Tibial artery (tissue), 4 donors: Measurements from ENCODE around the gene ADAMTS9.

Experiments used
- DNase-seq, 2 donors: peaks; one replicate each; pipeline ENCODE4 v3.0.0-alpha.2; 2019
- H3K27ac ChIP-seq, 2 donors: fragments of 200-600 bp; sonication (generic) in 1 of 2; 1 replicate in 1 of 2; 2 replicates in 1 of 2; pipeline ENCODE4 v1.5.1; 2018 to 2019; ENCODE audit warnings: mild to moderate bottlenecking in 1 of 2
- H3K27me3 ChIP-seq, 2 donors: fragments of 200-600 bp; sonication (generic) in 1 of 2; one replicate each; pipeline versions ENCODE4 v1.5.1 to v1.6.0; 2016 to 2019
- H3K36me3 ChIP-seq, 3 donors: fragments of 200-600 bp; sonication (generic) in 2 of 3; one replicate each; pipeline ENCODE4 v1.5.1; 2016 to 2019; ENCODE audit warnings: mild to moderate bottlenecking in 2 of 3
- H3K4me1 ChIP-seq, 4 donors: fragments of 200-600 bp; sonication (generic) in 2 of 4; 1 replicate in 3 of 4; 2 replicates in 1 of 4; pipeline ENCODE4 v1.5.1; 2016 to 2019
- H3K4me3 ChIP-seq, 2 donors: fragments of 200-600 bp; sonication (generic) in 1 of 2; 1 replicate in 1 of 2; 2 replicates in 1 of 2; pipeline ENCODE4 v1.5.1; 2018 to 2019; ENCODE audit warnings: mild to moderate bottlenecking in 2 of 2
- H3K9me3 ChIP-seq, 3 donors: fragments of 200-600 bp; sonication (generic) in 1 of 3; one replicate each; pipeline ENCODE4 v1.5.1; 2016 to 2019
- CTCF ChIP-seq, 2 experiments: fragments of 200-600 bp in 1 of 2; fragments of 450-650 bp in 1 of 2; IDR thresholded peaks; one replicate each; pipeline ENCODE4 v1.5.1; 2017 to 2019; ENCODE audit warnings: antibody characterized with exemption in 2 of 2, mild to moderate bottlenecking in 1 of 2, moderate library complexity in 1 of 2
- intact Hi-C: fragments of 100-400 bp; cut with DNase I; formaldehyde crosslinking; loops from one replicate; pipeline ENCODE4 v1.15.0; 2023; ENCODE audit warnings: low total_unique reads

Gene ADAMTS9

DNA sequence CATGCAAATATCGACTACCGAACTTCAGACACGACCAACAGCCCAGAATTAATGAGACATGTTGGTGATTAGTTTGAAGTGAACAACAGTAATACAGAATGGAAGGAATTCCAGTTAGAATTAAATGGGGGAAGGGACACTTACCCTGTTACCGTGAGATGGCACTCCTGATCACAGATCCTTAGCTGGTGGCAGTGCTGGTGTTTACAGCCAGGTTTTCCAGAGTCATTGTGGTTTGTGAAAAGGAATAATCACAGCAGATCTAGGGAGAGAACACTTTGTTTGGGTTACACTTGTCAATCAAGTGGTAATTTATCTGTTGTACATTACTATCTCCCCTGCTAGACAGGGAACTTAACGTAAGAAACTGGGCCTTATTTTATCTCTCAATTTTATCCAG lies 217.4 kb downstream of the ADAMTS9 start:
- no peak for DNase-seq
- no peaks in the 10 kb centered on the region for H3K9me3 ChIP-seq
- no peaks in the 10 kb centered on the region for H3K4me1 ChIP-seq
- H3K36me3 ChIP-seq, result no peaks in the 10 kb centered on the region
- H3K4me3 ChIP-seq, result no peak overlapping the region
- TF ChIP-seq CTCF (IDR thresholded peaks at IDR 0.05), result no peak
- H3K27me3 ChIP-seq, result no peaks in the 10 kb centered on the region
- intact Hi-C loops, result no loop called here
- H3K27ac ChIP-seq, result no peak overlapping the region

DNA sequence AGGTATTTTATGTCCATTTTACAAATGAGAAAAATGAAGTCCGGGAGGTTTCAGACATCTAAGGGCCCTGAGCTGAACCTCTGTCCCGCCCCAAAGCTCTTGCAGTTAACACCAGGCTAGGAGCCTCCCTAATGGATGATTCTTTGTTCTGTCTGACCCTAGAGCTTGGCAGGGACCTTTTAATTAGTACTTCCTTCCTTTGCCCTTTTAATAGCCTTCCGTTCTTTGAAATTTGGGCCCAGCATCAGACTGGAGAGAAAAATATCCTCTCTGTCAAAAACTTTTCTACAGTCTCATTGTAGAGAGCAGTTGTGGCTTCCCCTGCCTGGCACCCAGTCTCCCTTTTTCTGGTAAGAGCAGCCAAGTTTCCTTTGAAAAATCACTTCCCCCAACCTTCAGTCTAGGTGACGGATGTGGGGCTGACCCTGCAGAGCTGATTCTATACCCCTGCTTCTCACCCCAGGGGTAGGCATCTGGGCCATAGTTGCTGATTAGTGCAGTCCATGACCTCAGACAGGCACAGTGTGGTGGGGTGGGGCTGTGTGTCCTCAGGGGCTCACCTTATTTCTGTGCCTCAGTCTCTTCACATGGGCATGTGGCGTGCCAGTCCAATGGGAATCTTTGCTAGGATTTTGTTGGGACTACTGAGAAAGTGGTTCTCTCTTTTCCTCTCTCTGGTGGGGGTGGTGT lies 220.4 kb downstream of the ADAMTS9 start:
- no peak for DNase-seq
- Histone ChIP-seq H3K4me3 (no peak overlapping the region), H3K27me3 (no peaks in the 10 kb centered on the region), H3K36me3 (no peaks in the 10 kb centered on the region), H3K9me3 (no peaks in the 10 kb centered on the region), H3K27ac (no peak overlapping the region), H3K4me1 (peaks cover 0 to 4% (median under 1%) of the 10 kb centered on the region in 4 donors)
- intact Hi-C loops, result no loop called here
- TF ChIP-seq CTCF (IDR thresholded peaks at IDR 0.05), result no peak
